HG03378 (cell line): Measurements from ENCODE around the gene TAMM41.
"Not testable (repeated sequence)": the region's sequence is repeated elsewhere in the genome, so short reads cannot be mapped to it uniquely, and the experiment has no call there.

Experiments used
- ATAC-seq: cut with Tn5 transposase; IDR thresholded peaks from one replicate; pipeline ENCODE4 v1.9.1; 2021; ENCODE audit warnings: mild to moderate bottlenecking, moderate library complexity; ENCODE audit not compliant: unreplicated experiment

TAMM41 gene

DNA sequence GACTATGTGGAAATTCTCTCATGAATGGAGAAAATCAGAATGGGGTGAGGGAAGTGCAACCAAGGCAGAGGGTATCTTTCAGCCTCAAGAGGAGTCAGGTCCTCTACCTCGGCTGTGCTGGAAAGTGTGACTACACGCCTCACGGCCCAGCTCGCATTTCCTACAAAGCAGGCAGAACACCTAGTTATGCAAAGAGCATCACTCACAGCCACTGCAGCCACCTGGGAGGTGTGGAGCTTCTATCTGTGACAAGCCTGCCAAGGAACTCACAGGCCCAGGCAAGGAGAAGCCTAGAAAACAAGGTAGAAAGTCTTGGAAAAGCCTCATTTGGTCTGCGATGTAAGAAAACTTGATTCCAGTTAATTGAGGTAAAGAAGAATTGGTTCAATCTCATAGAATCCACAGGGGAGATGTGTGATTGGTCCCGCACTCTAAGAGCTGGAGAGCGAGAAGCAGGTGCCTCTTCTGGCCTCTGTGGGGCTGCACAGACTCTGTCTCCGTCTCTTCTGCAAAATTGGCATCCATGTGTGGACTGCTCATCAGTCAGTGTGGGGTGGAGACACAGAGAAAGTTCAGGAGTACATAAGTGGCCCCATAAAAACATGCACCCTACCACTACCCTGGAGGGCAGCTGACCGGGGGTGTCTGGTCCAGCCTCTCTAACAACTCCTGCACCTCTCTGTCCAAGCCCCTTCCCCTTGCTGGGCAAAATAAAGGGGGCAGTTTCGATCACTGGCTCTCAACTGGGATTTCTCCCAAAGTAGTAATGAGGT, 76.8 kb downstream of the TAMM41 start:
- no peak for ATAC-seq

DNA sequence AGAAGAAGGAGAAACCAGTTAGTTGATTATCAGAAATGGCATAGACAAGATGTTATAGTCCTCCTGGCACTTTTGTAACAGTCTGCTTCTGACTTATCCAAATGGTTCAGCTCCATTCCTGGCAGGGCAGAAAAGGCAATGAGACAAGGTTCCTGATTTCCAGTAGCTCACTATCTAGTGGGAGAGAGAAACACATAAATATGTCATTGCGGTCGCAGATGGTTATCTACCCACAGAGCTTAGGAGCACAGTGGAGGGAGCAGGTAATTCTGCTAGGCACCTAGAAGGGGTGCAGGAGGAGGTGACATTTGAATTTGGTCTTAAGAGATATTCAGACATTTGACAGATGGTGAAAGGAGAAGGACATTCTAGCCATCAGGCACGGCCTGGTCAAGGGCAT, 78.1 kb downstream of the TAMM41 start:
- no peak for ATAC-seq

DNA sequence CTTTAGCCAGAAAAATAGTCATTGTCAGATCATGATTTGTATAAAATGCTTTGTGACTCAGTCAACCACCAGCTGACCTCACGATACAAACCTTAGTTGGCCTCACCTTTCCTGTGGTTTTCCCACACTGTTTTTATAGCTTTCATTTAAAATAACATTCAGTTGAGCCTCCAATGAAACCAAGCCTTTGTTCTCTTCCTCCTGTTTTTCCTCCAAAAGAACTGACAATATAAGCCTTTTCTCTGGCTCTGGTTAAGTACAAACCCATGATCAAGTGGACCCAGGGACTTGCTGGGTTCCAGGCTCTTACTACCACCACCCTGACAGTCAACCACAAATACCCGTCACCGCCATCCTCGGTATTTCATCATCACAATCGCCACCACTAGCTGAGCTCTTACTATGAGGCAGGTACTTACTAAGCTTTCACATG, 81.7 kb downstream of the TAMM41 start:
- ATAC-seq = no peak

DNA sequence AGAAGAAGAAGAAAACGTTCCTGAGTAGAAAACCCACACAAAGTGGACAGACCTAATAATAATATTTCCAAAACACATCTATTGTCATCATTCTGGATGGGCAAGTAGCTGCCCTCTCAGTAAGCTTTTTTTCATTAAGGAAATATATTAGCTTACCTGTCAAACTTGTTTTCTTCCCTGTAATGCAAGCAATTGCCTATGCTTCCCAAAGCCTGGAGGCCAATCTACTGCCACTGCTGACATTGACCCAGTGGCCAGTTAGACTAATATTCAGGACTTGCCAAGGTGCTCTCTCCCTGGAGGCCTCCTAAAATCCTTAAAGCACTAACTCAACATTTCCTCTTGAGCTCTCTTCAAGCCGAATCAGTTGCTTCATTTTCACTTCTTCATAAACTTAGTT, 86.7 kb downstream of the TAMM41 start:
- no peak for ATAC-seq

DNA sequence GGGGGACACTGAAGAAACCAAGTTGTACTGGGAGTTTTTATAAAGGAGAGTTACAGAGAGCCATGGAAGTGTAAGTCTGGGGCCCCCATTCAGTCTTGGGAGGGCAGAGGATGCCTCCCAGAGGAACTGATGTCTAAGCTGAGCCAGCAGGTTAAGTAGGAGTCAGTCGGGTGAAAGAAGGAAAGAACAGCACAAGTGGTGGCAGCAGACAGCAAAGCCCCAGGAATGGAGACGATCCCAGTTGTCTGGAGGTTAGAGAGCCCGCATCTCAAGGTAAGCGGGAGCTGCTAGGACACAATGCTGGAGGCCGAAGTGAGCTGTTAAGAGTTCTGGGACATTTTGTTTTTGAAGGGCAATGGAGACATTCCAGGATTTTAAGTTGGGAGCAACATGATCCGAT, 88.8 kb downstream of the TAMM41 start:
- ATAC-seq = no peak

DNA sequence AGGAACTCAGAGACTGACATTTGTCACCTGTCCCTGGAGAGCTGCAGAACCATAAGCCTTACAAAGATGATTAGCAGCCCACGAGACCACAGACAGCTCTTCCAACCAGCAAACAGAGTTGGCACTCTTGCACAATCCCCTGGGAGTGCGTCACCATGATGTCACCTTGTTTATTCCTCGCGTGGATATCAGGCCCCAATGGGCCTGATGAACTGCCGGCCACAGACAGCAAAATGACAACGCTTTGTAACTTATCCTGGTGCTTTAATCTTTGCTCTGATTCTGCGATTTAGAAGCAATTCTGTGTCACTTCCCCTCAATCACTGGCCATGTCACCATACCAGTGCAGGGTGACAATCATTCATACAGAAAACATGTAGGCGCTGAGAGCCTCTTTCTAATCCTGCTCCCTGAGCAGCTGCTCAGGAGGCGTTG, 89.2 kb downstream of the TAMM41 start:
- ATAC-seq = no peak

DNA sequence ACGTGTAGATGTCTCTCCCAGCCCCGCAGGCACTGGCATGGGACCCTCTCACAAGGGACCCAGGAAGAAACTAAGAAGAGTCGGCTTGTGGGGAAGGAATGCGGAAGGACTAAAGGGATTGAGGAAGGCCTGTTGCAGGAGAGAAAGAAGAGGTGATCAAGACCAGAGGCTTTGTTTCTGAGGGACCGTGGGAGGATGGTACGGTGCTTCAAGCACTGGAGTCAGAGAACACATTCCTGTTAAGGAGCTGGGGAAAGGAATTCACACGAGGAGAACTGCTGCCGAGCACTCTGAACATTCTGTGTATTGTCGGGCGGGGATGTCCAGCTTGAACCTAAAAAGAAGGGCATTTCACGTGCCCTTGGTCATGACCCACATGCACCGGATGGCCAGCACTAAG, 91.4 kb downstream of the TAMM41 start:
- ATAC-seq = no peak

DNA sequence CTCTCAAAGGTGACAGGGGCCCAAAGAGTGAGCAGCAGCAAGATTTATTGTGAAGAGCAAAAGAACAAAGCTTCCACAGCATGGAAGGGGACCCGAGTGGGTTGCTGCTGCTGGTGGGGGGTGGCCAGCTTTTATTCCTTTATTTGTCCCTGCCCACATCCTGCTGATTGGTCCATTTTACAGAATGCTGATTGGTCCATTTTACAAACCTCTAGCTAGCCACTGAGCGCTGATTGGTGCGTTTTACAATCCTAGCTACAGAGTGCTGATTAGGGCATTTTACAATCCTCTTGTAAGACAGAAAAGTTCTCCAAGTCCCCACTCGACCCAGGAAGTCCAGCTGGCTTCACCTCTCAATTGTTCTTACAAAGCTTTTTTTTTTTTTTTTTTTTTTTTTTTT, 94.4 kb downstream of the TAMM41 start:
- ATAC-seq = not testable (repeated sequence)

DNA sequence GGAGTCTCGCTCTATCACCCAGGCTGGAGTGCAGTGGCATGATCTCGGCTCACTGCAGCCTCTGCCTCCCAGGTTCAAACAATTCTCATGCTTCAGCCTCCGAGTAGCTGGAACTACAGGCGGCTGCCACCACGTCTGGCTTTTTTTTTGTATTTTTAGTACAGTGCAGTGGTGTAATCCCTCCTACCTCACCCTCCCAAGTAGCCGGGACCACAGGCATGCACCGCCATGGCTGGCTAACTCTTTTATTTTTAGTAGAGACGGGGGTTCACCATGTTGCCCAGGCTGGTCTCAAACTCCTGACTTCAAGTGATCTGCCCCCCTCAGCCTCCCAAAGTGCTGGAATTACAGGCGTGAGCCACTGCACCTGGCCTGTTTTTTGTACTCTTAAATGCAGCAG, 98.4 kb downstream of the TAMM41 start:
- ATAC-seq = not testable (repeated sequence)
